ENCODE measurements around the gene LSMEM2. TPM values are rescaled to one million over a fixed set of nuclear protein-coding genes. Genes with fewer than 3 reads are reported as not detected.

Gene LSMEM2
- total RNA-seq, 1 experiment from 2014 or later, result 0.57 TPM

- TF ChIP-seq, protein P1, sequence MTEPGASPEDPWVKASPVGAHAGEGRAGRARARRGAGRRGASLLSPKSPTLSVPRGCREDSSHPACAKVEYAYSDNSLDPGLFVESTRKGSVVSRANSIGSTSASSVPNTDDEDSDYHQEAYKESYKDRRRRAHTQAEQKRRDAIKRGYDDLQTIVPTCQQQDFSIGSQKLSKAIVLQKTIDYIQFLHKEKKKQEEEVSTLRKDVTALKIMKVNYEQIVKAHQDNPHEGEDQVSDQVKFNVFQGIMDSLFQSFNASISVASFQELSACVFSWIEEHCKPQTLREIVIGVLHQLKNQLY (CRISPR knock-in tag; IDR thresholded peaks at IDR 0.05), result 0 out of 2 replicates have a peak, but pooled peaks have one; percentile 49
- TF ChIP-seq ZNF232 (CRISPR knock-in tag; IDR thresholded peaks at IDR 0.05) (peak; percentile 18; the same call in 1 of the 2 replicates), TEAD1 (CRISPR knock-in tag; IDR thresholded peaks at IDR 0.05) (peak; percentile 89; the same call in 1 of the 2 replicates), E2F5 (CRISPR knock-in tag; IDR thresholded peaks at IDR 0.05) (peak; percentile 80), NFE2L1 (CRISPR knock-in tag; IDR thresholded peaks at IDR 0.05) (peak; percentile 79; the same call in 1 of the 2 replicates), SMAD3 (CRISPR knock-in tag; IDR thresholded peaks at IDR 0.05; ENCODE audit: borderline replicate concordance) (0 out of 2 replicates have a peak, but pooled peaks have one; percentile 73), SP1 (CRISPR knock-in tag; conservative IDR thresholded peaks at IDR 0.05) (peak; percentile 99), ZNF423 (CRISPR knock-in tag; IDR thresholded peaks at IDR 0.05) (no peak), FOXP1 (CRISPR knock-in tag; IDR thresholded peaks at IDR 0.05; ENCODE audit: borderline replicate concordance) (peak; percentile 75; the same call in 1 of the 2 replicates), GABPB1 (CRISPR knock-in tag; IDR thresholded peaks at IDR 0.05) (peak; percentile 66)
Measured at GRCh38 chr3:50292159-50293078, 13.5 kb downstream of the LSMEM2 start, which contains the start of gene IFRD2 (continued).

DNA sequence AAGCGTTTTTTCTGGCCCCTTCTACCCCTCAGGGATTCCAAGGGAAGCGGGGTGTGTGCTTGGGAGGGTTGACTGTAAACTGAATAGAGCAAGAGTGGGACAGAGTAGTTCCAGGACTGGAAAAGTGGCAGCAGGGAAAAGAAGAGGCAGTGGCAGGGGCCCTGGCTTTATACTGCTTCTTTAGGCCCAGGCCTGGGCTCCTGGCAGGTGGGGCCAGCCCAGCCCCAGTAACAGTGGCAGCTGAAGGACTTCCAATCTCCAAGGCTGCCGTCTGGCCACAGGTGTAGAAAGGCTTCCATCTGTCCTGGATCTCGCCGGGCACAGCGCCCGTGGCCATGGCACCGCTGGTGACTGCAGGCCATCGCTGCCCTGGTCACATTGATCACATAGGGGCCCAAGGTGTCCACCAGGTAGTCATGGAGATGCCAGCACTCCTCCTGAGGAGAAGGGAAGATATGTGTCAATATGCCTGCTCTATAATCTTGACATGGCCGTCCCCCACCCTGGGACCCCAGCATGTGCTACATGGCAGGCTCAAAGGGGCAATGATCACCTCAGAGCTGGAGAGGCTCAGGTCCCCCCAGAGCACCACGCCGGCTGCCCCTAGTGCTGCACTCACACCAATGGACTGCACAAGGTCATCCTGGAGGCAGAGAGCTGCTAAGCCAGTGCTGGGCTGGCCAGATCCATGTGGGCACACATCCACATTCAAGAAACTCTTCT lies 14.4 kb downstream of the LSMEM2 start:
- ChIA-PET POLR2A (interaction anchor here (1.2 kb wide), 1 partner anchor 44 kb away, joined by 3 read pairs; no protein-coding TSS in a partner anchor), CTCF (interaction anchor here (1.1 to 2.2 kb wide), 5 partner anchors 27 to 99 kb away, joined by 3 to 12 read pairs (median 8); partner anchors contain the start of gene HYAL2)
- peaks cover 12% of the 10 kb centered on the region for H3K4me1 Mint-ChIP-seq
- peak overlapping the region; percentile 76 for H3K4me3 Mint-ChIP-seq
- DNase-seq (ENCODE audit: low spot score), result no peak
- no peak for ATAC-seq
- H3K27ac Mint-ChIP-seq, result peak overlapping the region; percentile 96
- H3K27me3 Mint-ChIP-seq (ENCODE audit: low read depth), result no peaks in the 10 kb centered on the region; the same call in 1 of the 2 replicates
- H3K36me3 Mint-ChIP-seq, result peaks cover 14% of the 10 kb centered on the region
- TF ChIP-seq AR (CRISPR knock-in tag; IDR thresholded peaks at IDR 0.05), result no peak
- no peaks in the 10 kb centered on the region for H3K9me3 Mint-ChIP-seq

DNA sequence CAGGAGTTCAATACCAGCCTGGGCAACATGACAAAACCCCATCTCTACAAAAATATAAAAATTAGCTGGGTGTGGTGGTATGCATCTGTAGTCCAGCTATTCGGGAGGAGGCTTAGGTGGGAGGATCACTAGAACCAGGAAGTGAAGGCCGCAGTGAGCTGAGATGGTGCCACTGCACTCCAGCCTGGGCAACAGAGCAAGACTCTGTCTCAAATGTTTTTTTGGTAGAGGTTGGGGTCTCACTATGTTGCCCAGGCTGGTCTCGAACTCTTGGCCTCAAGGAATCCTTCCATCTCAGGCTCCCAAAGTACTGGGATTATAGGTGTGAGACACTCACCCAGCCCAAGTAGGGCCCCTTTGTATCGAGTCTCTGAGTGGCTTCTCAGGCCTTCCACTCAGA lies 15.2 kb downstream of the LSMEM2 start:
- H3K36me3 Mint-ChIP-seq, result peaks cover 6% of the 10 kb centered on the region; the same call in 1 of the 2 replicates
- peaks cover 12% of the 10 kb centered on the region for H3K4me1 Mint-ChIP-seq
- H3K9me3 Mint-ChIP-seq, result no peaks in the 10 kb centered on the region
- CTCF ChIA-PET, result interaction anchor here (1.5 kb wide), 1 partner anchor 100 kb away, joined by 4 read pairs; no protein-coding TSS in a partner anchor
- ATAC-seq (no peak), DNase-seq (ENCODE audit: low spot score) (no peak)
- H3K4me3 Mint-ChIP-seq, result no peak overlapping the region
- POLR2A ChIA-PET, result no interaction called here
- H3K27ac Mint-ChIP-seq, result no peak overlapping the region
- TF ChIP-seq FOXJ3 (CRISPR knock-in tag; IDR thresholded peaks at IDR 0.05; ENCODE audit: borderline replicate concordance) (no peak), ZNF121 (CRISPR knock-in tag; IDR thresholded peaks at IDR 0.05) (peak; percentile 51; the same call in 1 of the 2 replicates)
- H3K27me3 Mint-ChIP-seq (ENCODE audit: low read depth), result no peaks in the 10 kb centered on the region; the same call in 1 of the 2 replicates

Measured in WTC11 (cell line).